ENCODE measurements around the gene ARF6.
"Not testable (repeated sequence)": the region's sequence is repeated elsewhere in the genome, so short reads cannot be mapped to it uniquely, and the experiment has no call there.

The ARF6 gene

GRCh38 chr14:49909016-49909415, 16.1 kb downstream of the ARF6 start:
- no peak for DNase-seq

GRCh38 chr14:49915085-49915484, 22.2 kb downstream of the ARF6 start:
- no peak for DNase-seq

- DNase-seq = no peak
Observed at GRCh38 chr14:49918706-49919105, 25.8 kb downstream of the ARF6 start.

GRCh38 chr14:49919825-49920659, 27.2 kb downstream of the ARF6 start:
- no peak for DNase-seq

GRCh38 chr14:49920935-49921334, 28.1 kb downstream of the ARF6 start:
- no peak for DNase-seq

GRCh38 chr14:49921401-49921800, 28.5 kb downstream of the ARF6 start:
- DNase-seq = no peak

- no peak for DNase-seq
Observed at GRCh38 chr14:49923442-49923841, 30.6 kb downstream of the ARF6 start.

GRCh38 chr14:49923881-49924280, 31.0 kb downstream of the ARF6 start:
- DNase-seq = no peak

GRCh38 chr14:49924852-49925251, 32.0 kb downstream of the ARF6 start:
- DNase-seq = no peak

- no peak for DNase-seq
Observed at GRCh38 chr14:49926803-49927202, 33.9 kb downstream of the ARF6 start.

GRCh38 chr14:49928015-49928414, 35.1 kb downstream of the ARF6 start:
- DNase-seq = no peak

GRCh38 chr14:49930720-49931119, 37.8 kb downstream of the ARF6 start:
- no peak for DNase-seq

- DNase-seq = no peak
Observed at GRCh38 chr14:49931523-49931922, 38.6 kb downstream of the ARF6 start.

- DNase-seq = no peak
Observed at GRCh38 chr14:49933128-49933527, 40.2 kb downstream of the ARF6 start.

GRCh38 chr14:49933704-49934103, 40.8 kb downstream of the ARF6 start:
- DNase-seq = no peak

GRCh38 chr14:49934646-49935045, 41.8 kb downstream of the ARF6 start:
- no peak for DNase-seq

- no peak for DNase-seq
Observed at GRCh38 chr14:49935526-49935925, 42.6 kb downstream of the ARF6 start.

- DNase-seq = not testable (repeated sequence)
Observed at GRCh38 chr14:49936246-49936645, 43.4 kb downstream of the ARF6 start.

- not testable (repeated sequence) for DNase-seq
Observed at GRCh38 chr14:49936882-49937281, 44.0 kb downstream of the ARF6 start.

- DNase-seq = not testable (repeated sequence)
Observed at GRCh38 chr14:49939215-49939614, 46.3 kb downstream of the ARF6 start.

- no peak for DNase-seq
Observed at GRCh38 chr14:49939884-49940510, 47.1 kb downstream of the ARF6 start.

GRCh38 chr14:49940808-49941421, 48.0 kb downstream of the ARF6 start:
- DNase-seq = no peak

GRCh38 chr14:49942090-49942489, 49.2 kb downstream of the ARF6 start:
- DNase-seq = no peak

GRCh38 chr14:49944501-49944900, 51.6 kb downstream of the ARF6 start:
- DNase-seq = no peak

Data from activated gamma-delta T cell treated with Interleukin-2 at 50 U/mL for 16 hours (primary cell).